ENCODE data around the gene LIMS1.

Gene LIMS1

DNA sequence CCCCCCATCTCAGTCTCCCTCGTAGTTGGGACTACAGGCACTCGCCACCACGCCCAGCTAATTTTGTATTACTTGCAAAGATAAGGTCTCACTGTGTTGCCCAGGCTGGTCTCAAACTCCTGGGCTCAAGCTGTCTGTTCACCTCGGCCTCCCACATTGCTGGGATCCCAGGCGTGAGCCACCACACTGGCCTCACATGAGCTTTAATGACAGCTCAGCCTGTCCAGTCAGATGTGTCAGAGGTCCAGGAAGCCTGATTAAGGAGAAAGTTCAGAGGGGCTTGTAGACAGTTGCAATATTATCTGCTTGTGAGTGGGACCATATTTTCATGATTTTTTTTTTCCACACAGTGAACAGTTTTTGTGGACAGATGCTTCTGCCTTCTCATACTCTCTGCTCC, 82.0 kb downstream of the LIMS1 start:
- no peak for ATAC-seq

DNA sequence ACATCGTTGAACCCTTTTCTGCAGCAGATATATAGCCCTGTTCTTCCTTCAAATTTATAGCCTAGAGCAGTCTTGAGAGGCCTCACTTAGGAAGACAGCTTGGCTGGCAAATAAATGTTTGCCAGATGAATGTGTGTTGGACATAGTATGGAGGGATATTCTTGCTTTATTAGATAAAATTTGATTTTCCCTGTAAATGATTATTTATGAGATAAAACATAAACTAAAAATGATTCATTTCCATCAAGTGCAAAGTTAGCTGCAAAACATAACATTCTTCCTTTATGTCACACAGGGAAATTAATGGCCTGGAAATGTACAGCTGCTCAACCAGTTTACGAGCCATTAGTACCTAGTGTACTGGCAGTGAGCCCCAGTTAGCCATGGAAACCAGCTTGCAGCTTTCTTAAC, 82.5 kb downstream of the LIMS1 start:
- no peak for ATAC-seq

DNA sequence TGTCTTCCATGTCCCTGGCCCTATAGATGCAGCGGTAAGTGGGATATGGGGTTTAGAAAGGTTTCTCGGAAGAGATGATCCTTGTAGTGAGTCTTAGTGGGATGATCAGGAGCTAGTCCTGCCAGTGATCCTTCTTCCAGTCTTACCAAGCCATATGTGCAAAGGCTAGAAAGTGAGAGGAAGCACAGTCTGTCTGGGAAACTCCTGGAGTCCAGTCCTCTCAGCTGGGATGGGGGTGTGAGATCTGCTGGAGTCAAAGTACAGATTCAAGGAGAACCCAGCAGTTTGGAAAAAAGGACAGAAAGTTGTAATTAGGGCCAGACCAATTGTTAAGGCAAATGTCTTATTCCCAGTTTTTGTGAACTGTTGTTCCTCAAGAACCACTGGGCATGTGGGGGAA, 83.3 kb downstream of the LIMS1 start:
- ATAC-seq, result no peak

DNA sequence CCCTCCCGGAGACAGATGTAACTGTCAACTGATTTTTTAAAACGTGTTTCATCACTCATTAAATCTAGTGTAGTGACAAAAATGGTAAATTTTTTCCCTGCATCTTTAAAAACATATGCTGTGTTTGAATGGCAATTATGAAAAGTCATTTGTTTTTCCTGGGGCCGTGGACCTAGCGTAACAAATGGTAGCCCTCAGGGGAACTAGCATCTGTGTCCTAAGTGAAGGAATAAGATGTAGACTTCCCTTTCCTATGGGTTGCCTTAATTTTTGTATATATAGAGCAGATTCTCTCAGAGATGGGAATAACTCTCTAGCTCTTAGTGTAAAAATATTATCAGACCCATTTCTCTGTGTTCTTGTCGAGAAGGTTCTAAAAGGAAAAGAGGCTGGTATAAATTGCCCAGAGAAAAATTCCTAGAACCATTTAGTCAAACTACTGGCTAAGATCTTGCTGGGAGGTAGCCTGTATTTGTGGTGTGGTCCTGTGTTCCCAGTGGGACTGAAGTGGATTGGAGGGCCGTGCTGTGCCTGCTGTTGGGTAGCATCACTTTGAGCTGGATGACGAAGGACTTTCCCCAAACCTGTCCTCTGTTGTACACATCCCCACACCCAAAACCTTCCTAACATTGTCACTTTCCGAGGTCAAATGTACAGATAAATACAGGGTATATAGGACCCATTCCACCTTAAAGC, 85.8 kb downstream of the LIMS1 start:
- no peak for ATAC-seq

DNA sequence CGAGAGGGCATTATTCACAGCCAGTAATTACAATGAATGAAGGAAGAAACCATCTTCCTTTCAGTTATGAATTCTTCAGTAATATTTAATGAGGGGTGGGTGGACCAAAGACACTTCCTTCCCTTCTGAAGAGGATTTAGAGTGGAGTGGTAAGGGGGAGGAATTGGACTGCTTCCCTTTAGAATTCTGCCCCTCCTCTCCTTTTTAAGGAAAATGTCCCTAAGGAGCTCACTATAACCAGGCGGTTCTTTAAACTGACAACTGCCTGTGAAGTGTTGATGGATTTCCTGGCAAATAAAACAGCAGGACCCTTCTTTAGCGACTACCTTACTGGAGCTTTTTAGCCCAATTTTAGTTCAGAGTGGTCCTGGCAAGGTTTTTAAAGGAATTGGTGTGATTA, 86.4 kb downstream of the LIMS1 start:
- no peak for ATAC-seq

DNA sequence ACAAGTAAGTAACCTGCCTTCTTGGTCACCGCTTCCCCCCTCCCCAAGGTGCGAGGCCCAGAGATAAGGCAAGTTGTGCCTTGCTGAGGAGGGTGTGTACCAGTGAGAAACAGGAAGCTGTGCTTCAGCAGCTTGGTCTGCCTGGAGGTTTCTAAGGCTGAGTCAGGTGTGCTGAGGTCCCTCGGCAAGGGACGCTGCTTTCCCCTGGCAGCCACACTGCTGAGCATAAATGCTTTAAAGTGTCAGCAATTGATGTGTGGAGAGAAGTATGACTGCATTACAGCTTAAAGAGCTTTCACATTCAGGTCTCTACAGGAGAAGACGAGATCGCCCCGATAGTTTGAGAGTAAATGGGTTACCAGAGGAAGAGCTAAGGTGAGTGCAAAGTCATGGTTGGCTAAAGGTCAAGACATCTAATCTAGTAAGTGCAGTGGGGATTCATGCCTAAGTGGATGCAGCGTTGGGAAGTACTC, 86.9 kb downstream of the LIMS1 start:
- ATAC-seq, result peak; percentile 99

DNA sequence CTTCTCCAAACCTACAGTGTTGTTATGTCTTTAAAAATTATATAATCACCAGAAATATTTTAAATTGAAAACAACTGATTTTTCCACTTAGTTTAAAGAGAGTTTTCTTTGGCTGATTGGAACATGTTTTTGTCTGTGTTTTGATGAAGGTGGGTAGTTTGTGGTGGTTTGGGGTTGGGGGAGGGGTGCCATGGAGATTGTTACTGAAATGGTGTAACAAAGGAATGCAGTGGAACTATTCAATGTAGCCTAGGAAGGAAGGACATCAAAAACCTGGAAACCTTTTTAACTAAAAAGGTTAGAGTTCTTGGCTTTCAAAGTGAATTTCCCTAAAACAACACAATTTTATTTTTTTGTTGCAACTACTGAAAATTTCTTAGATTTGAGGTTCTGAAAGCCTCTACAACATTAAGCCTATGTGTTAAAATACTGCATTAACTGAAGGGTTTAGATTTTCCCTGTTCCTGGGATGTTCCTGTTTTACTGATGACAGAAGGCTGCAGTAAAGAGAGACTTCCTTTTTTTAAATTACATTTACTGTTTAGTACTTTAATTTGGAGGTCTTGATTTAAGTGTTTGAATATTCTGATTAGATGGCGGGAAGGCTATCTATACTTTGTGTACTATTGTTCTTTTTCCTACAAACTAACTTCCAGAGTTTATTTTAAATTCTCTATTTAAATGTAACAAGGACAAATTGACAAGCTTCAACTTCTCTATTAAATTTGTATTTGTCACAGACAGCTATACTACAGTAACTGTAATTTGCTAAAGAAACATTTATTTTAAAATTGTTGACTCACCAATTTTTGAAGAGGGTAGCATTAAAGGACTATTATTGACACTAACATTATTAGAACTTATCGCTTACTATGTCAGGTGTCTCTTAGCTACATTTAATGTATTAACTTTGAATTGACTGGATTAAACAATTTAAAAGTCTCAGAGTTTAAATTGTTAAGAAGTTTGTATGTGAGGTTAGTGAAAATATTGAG, 87.7 kb downstream of the LIMS1 start:
- no peak for ATAC-seq

DNA sequence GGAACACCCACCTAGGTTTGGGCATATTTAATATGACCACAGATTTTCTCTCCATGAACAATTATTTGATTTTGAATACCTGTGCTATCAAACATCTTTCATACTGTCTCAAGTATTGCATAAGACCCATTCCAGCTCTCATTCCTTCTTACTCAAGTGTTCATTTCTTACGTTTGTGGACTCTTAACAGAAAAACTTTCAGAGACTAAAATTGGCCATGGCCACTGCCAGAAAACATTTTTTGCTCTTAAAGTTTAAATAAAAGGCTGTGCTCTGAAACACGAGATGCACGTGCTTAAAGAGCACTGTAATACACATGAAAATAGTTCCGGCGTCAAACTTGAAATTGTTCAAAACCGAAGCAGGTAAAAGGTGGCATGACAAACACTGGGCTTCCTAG, 89.3 kb downstream of the LIMS1 start:
- ATAC-seq, result no peak

DNA sequence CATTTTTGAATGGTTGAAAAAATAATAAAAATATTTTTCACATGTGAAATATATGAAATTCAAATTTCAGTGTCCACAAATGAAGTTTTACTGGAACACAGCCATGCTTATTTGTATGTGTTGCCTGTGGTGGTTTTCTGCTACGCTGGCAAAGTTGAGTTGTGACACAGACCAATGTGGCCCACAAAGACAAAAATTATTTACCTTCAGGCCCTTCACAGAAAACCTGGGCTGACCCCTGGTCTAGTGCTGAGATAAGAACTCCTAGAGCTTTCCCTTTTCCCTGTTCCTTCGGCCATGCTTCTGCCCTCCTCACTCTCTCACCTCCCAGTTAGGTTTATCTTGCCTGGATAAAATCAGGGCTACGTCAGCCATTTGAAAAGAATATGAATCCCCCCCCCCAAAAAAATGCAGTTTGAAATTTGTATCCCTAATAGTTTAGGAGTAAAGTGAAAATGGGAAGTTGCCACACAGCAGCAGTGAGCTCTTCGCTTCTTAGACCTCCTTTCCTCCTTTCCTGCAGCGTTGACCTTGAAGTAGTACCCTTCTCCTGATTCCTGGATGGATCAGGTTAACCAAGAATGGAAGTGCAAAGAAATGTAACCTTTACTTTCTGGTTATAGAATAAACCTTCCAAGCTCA, 91.0 kb downstream of the LIMS1 start:
- ATAC-seq, result no peak

DNA sequence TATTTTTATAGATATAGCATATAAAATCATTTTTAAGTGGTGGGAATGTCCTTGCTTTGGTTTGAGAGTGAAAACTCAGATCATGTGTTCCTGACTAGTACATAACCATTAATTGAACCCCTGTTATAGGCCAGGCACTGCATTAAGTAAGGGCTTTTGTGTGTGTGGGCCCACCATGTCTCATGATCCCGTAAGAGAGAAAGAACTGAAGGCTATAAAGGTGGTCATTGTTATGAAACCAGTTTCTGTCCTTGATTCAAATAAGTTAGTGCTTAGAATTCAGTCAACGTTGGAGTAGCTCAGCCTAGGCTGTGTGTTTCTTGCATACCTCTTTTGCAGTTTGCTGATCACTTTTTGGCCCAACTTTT, 91.5 kb downstream of the LIMS1 start:
- no peak for ATAC-seq

DNA sequence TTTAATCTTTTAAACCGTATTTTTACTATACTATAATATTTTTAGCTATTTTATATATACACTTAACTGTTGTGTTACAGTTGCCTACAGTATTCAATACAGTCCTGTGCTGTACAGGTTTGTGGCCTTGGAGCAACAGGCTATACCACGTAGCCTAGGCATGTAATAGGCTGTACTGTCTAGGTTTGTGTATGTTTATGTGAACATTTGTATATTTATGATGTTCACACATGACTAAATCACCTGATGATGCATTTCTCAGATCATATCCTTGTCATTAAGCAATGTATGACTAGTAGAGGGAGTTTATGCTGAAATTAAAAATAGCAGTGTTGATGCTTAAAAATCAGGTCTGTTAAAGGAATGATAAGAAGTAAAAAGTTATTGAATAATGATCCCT, 92.7 kb downstream of the LIMS1 start:
- ATAC-seq, result peak; percentile 58 to 75

DNA sequence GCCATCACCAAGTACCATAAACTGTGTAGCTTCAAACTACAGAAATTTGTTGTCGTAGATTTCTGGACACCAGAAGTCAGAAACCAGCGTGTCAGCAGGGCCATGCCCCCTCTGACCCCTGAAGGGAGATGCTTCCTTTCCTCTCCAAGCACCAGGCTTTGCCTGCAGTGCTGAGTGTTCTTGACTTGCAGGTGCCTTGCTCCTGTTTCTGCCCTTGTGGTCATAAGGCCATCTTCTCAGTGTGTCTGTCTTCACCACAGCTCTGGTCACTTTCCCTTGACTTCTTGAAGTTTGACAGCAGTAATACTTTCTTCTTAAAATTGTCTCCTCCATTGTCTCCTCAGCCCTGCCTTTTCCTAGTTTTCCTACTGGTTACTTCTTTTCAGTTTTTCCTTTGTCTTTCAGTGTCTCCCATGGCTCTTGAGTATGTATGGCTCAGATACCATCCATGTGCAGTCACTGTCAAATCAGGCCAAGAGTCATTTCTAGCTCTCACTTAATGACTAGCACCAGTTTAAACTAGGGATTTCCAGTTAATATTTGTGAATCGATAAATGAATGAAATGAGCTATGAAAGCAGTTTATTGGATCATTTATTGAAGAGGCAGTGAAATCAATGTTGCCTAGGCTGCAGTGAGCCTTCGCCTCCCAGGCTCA, 93.8 kb downstream of the LIMS1 start:
- ATAC-seq, result peak in 1 of 2 donors; percentile 37

DNA sequence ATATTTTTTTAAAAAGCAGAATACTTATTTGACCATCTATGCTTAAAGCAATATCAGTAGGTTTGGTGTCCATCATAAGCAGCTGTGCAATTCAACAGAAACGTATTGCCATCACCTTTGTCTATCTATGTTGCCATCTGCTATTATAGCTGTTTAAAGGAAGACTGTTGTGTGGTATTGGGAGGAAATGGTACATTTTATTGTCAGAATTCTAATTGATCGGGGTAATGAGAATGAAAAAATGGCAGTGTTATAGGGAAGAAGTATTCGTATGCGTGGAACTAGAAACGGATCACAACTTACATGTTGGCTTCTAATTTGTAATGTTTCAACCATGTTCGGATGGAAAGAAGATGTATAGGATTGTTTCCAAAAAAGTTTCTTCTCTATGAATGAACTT, 94.7 kb downstream of the LIMS1 start:
- ATAC-seq, result no peak

DNA sequence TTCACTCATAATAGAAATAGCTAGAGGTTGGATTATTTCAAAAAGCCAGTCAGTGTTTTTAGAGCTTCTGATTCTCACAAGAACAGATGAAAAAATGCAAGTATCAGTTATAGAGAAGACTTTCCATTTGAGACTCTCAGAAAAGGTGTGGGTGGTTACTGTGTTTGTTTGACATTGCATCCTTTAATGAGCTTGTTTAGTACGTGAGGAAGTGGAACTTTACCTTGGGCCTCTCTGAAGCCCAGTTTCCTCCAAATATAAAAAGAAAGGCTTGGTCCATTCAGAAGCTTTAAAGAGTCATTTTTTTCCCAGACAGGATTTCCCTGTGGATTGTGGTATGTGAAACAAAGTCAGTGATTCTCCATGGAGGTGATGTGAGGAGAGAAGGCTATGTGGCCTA, 95.1 kb downstream of the LIMS1 start:
- peak in 1 of 2 donors; percentile 25 for ATAC-seq

DNA sequence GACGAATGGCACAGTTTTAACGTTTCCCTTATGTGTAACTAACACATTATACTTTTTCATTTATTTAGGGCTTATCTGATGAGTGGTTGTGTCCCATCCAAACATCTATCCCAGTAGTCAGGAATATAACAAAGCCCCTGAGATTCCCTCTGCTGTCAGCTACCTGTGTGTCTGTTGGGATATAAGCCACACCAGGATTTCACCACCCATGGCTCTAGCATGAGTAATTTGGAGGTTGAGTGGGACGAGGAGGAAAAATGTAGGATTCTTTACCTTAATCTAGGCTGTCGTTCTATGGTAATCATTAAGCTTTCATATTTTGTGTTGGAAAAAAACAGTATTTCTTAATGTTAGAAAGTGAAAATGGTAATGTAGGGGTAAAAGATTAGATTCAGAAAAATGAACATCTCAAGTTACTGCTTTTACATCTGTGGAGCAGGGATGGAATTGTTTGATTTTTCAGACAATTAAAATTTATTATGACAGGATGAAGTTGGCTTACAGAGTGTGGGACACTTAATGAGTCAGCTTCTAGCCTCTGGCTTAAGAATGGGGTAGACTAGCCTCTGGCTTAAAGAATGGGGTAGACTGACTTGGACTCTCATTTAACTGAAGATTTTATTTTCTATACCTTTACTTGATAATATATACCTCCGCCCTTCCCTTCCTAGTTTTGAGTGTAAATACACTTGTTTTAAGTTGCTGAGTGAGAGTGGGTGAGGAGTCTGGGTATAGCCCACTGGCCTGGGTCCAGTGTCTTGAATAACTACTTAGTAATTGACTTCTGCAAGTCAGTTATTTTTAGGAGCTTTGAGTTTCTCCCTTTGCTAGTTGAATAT, 96.5 kb downstream of the LIMS1 start:
- no peak for ATAC-seq

DNA sequence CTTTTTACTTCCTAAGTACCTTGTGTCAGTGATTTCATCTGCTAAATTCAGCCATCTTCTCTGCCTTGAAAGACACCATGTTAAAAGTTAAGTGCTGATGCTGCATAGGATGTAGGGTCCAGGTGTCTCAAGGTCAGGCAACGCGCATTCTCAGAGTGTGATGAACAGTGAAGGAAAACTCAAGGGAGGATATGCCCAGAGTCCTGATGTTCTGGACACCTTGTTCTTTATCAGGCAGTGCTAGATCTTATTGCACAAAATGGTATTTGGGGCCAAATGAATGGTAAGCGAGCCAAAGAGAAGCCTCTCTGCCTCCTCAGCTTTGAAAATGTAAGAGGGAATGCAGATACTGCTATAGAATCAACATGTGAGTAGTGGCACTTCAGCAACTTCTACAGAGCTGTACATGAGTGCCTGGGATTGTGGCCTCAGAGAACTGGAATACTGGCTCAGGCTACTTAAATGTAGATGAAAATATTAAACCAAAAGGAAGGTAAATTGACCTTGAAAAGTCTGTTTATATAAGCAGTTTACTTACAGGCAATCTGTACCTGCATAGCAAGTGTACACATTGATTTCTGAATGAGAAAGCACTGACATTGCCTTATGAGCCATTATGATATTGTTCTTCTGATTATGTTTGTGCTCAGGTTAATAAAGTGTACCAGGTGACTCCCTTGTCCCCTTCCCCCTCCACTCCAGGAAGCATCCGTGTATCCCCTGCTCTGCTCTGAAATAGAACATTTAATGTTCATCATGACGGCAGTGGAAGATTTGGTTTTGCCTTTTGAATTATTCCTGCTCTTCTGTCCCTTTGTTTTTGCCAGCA, 98.3 kb downstream of the LIMS1 start:
- no peak for ATAC-seq

DNA sequence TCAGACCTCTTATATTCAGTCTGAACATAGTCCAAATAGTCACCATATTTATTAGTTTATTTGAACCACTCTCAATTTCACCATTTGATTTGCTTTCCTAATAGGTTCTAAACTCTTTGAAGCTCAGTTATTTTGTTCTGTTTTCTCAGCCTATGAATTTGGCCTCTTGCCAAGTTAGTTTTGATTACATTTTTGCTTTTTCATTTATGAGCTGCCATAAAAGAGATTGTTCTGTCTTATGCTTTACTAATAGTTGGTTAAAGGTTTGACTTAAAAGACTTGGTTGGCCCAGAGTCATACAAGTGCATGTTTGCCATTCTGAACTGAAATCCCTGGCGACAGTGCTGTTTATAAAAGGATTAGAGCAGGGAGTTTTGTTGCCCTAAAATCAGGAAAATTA, 99.1 kb downstream of the LIMS1 start:
- no peak for ATAC-seq

DNA sequence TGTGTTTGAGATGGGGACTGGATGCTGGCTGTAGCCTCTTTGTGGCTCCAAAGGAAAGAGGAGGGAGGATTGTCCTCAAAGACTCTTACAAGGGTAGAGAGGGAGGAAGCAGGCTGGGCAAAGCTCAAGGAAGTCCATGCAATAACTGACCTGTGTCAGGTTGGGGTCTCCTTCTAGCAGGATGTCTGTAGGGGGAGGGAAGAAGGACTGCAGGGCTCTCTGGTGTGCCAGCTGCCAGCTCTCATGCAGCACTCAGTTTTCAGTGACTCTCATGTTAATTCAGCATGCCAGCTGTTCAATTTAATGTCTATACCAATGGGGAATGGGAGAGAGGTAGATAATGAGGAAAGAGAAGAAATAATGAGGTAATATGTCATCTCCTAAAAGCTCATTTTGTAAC, 99.7 kb downstream of the LIMS1 start:
- ATAC-seq, result no peak

DNA sequence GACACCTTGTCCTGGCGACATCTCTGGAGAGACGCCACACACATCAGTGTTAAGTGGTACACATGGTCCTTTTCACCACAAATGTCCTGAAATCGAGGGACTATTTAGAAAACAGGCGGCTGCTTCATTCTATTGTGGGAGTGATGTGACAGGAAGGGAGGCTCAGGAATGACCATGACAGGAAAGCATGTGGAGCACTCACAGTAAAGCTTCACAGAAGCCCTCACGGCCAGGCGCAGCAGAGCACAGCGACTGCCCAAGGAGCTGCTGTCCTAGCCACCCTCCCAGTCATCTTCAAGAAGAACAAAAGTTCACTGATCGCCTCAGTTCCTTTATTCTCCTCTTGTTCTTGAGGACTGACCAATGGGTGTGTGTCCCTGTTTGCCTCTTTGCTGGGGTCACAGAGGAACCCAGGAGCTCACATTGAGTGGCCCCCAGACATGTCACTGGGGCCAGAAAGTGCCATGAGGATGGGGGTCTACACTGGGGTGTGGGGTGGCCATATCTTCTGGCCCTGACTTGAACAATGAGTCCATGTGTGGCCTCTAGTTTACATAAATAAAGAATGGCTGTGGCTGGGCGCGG, 100.4 kb downstream of the LIMS1 start:
- ATAC-seq, result no peak

DNA sequence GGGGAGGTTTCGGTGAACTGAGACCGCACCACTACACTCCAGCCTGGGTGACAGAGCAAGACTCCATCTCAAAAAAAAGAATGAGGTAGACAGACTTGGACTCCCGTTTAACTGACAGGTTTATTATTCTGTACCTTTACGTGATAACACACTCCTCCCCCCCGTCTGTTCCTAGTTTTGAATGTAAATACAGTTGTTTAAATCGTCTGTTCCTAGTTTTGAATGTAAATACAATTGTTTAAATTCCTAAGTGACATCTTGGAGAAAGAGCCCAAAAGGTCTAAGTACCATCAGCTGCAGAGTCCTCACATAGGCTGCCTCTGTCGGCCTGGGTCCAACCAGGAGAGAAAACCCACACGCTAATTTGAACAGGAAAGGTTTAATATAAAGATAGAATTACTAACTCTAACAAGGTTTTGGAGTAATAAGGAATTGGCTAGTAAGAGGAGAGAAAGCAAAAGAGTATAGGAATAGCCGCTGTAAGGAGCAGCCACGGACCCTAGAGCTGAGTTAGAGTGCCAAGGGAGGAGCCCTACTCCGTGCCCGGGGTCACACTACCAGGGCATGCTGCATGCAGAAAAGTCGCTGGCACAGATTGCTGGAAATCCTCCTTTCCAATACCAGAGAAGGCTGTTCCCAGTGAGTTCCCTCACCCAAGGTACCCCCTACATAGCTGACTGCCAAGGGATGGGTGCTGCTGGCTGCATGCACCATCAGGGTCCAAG, 101.5 kb downstream of the LIMS1 start:
- peak in 1 of 2 donors; percentile 11 for ATAC-seq

Data from activated CD4-positive, CD25-positive, alpha-beta regulatory T cell treated with anti-CD3 and anti-CD28 coated beads, Interleukin-2, amount 50 U/mL, for 24 hours (primary cell).